Smooth muscle cell (in vitro differentiated cells): ENCODE measurements around the gene FOXP1. TPM values are rescaled to one million over a fixed set of nuclear protein-coding genes. Genes with fewer than 3 reads are reported as not detected.

Experiments used
- DNase-seq: peaks from one replicate; lab custom pipeline; 2025; ENCODE audit not compliant: unreplicated experiment; lab: John Stamatoyannopoulos, UW
- H2AFZ ChIP-seq: fragments of 200-600 bp; sonication (generic); 2 replicates; pipeline ENCODE4 v1.6.0; 2016; ENCODE audit warnings: antibody characterized with exemption, low read depth, mild to moderate bottlenecking
- H3F3A ChIP-seq: fragments of 200-600 bp; sonication (generic); 2 replicates; pipeline ENCODE4 v1.6.0; 2017; ENCODE audit warnings: antibody characterized with exemption, low read depth
- H3K27ac ChIP-seq: fragments of 200-600 bp; sonication (generic); 2 replicates; pipeline ENCODE4 v1.5.1; 2016; ENCODE audit warnings: low read depth, mild to moderate bottlenecking
- H3K27me3 ChIP-seq: fragments of 200-600 bp; sonication (generic); 2 replicates; pipeline ENCODE4 v1.6.1; 2016; ENCODE audit warnings: low read depth, mild to moderate bottlenecking
- H3K36me3 ChIP-seq: fragments of 200-600 bp; sonication (generic); 2 replicates; pipeline ENCODE4 v1.5.1; 2016; ENCODE audit warnings: low read depth
- H3K4me1 ChIP-seq: fragments of 200-600 bp; sonication (generic); 2 replicates; pipeline ENCODE4 v1.5.1; 2016; ENCODE audit warnings: low read depth
- H3K4me2 ChIP-seq: fragments of 200-600 bp; sonication (generic); 2 replicates; pipeline ENCODE4 v1.6.0; 2016; ENCODE audit warnings: mild to moderate bottlenecking
- H3K4me3 ChIP-seq: fragments of 200-600 bp; sonication (generic); 2 replicates; pipeline ENCODE4 v1.5.1; 2016; ENCODE audit warnings: mild to moderate bottlenecking
- H3K79me2 ChIP-seq: fragments of 200-600 bp; sonication (generic); 2 replicates; pipeline ENCODE4 v1.6.0; 2016; ENCODE audit warnings: low read depth, mild to moderate bottlenecking
- H3K9ac ChIP-seq: fragments of 200-600 bp; sonication (generic); 2 replicates; pipeline ENCODE4 v1.6.0; 2016; ENCODE audit warnings: low read depth
- H3K9me3 ChIP-seq: fragments of 200-600 bp; sonication (generic); replicated peaks from 2 replicates; pipeline ENCODE4 v1.5.1; 2016; ENCODE audit warnings: low read depth
- H4K20me1 ChIP-seq: fragments of 200-600 bp; sonication (generic); 2 replicates; pipeline ENCODE4 v1.6.0; 2016; ENCODE audit warnings: low read depth
- WGBS: methylation state at CpG from one replicate; pipeline ENCODE4 v1.1.7; 2016; ENCODE audit warnings: low lambda C conversion rate; 5-methylcytosine and 5-hydroxymethylcytosine counted together
- polyA plus RNA-seq: library from polyadenylated mRNA; unstranded; fragments of >200 nt; fragmentation: Nextera tagmentation; extraction: Ambion mirVana; gene quantifications from 2 replicates; pipeline ENCODE4 v1.2.1, GENCODE V29; 2016
- total RNA-seq: library from RNA; depleted of rRNA; stranded (reverse); fragments of >200 nt; gene quantifications from 2 replicates; pipeline ENCODE4 v1.2.3, GENCODE V29; 2014
- TF ChIP-seq, protein P1 (sequence below): fragments of 200-600 bp; sonication (generic); IDR thresholded peaks from 2 replicates; pipeline ENCODE4 v1.5.1; 2017; ENCODE audit warnings: borderline replicate concordance, mild to moderate bottlenecking, antibody characterized with exemption; ENCODE audit not compliant: insufficient read depth, poor library complexity, severe bottlenecking

The FOXP1 gene
- total and polyA plus RNA-seq, 2 experiments from 2014 or later, result 40.9 to 68.0 TPM

- TF ChIP-seq, protein P1, sequence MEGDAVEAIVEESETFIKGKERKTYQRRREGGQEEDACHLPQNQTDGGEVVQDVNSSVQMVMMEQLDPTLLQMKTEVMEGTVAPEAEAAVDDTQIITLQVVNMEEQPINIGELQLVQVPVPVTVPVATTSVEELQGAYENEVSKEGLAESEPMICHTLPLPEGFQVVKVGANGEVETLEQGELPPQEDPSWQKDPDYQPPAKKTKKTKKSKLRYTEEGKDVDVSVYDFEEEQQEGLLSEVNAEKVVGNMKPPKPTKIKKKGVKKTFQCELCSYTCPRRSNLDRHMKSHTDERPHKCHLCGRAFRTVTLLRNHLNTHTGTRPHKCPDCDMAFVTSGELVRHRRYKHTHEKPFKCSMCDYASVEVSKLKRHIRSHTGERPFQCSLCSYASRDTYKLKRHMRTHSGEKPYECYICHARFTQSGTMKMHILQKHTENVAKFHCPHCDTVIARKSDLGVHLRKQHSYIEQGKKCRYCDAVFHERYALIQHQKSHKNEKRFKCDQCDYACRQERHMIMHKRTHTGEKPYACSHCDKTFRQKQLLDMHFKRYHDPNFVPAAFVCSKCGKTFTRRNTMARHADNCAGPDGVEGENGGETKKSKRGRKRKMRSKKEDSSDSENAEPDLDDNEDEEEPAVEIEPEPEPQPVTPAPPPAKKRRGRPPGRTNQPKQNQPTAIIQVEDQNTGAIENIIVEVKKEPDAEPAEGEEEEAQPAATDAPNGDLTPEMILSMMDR, result no peak
- Histone ChIP-seq H3K27me3 (no peaks in the 10 kb centered on the region), H3K4me2 (peak overlapping the region; percentile 64), H3F3A (no peaks in the 10 kb centered on the region), H4K20me1 (no peaks in the 10 kb centered on the region), H3K9me3 (no peaks in the 10 kb centered on the region), H2AFZ (no peak overlapping the region), H3K4me1 (peaks cover 13% of the 10 kb centered on the region), H3K27ac (peak overlapping the region; percentile 6), H3K79me2 (peaks cover 13% of the 10 kb centered on the region), H3K4me3 (no peak overlapping the region), H3K9ac (no peak overlapping the region), H3K36me3 (no peaks in the 10 kb centered on the region)
- DNase-seq, result no peak
- WGBS, result 48% methylated on average over 7 of the region's 7 CpGs
These were observed 198.5 kb downstream of the FOXP1 start for GRCh38 chr3:71384837-71385716.

DNA sequence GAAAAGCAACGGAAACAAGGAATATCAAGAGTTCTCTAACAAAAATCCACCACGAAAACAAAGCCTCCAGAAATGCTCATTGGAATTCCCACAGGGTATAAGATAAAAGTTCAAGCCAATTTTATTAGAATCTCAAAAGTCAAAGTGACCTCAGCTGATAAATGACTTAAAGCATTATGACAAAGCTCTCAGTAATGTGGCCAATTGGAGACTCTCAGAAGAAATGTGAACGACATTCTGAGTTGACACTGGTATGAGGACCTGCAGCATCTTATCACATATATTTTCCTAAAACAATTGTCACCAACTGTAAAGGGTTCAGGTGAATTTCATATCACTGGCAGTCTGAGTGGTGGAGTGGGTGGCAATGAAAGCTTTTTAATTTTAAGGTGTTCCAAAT lies 199.1 kb downstream of the FOXP1 start:
- Histone ChIP-seq H4K20me1 (no peaks in the 10 kb centered on the region), H3K4me3 (no peak overlapping the region), H2AFZ (no peak overlapping the region), H3K27ac (peak overlapping the region; percentile 48), H3K9me3 (no peaks in the 10 kb centered on the region), H3K4me1 (peaks cover 9% of the 10 kb centered on the region), H3K9ac (no peak overlapping the region), H3F3A (no peaks in the 10 kb centered on the region), H3K79me2 (peaks cover 13% of the 10 kb centered on the region), H3K4me2 (peak overlapping the region; percentile 64), H3K36me3 (no peaks in the 10 kb centered on the region), H3K27me3 (no peaks in the 10 kb centered on the region)
- TF ChIP-seq, protein P1, result no peak
- no peak for DNase-seq
- 11% methylated on average over 3 of the region's 3 CpGs for WGBS

DNA sequence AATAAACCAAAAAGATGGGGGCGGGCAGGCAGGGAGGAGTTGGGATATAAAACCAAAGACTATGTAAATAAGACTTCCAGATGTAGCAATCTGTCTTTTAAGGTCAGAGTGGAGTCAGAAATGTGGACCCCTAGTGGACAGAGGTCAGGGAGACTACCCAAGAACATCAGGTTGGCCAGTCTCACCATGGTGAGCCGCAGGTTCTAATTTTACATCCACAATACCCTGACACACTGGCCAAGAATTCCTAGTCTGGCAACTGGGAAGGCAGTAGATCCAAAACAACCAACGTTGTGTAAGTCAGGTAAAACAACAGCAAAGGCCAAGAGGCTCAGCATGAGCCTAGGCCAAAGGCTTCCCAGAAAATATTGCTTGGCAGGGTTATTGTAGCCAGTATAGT lies 203.4 kb downstream of the FOXP1 start:
- 89% methylated on average over 3 of the region's 3 CpGs for WGBS
- DNase-seq, result no peak
- H3K9me3 ChIP-seq, result no peaks in the 10 kb centered on the region
- peaks cover 9% of the 10 kb centered on the region for H3K4me1 ChIP-seq
- no peaks in the 10 kb centered on the region for H3F3A ChIP-seq
- H4K20me1 ChIP-seq, result no peaks in the 10 kb centered on the region
- no peak overlapping the region for H3K4me3 ChIP-seq
- TF ChIP-seq, protein P1, result no peak
- H3K79me2 ChIP-seq, result peaks cover 8% of the 10 kb centered on the region
- H3K9ac ChIP-seq, result no peak overlapping the region
- H3K27me3 ChIP-seq, result no peaks in the 10 kb centered on the region
- no peak overlapping the region for H2AFZ ChIP-seq
- no peak overlapping the region for H3K4me2 ChIP-seq
- H3K27ac ChIP-seq, result no peak overlapping the region
- H3K36me3 ChIP-seq, result no peaks in the 10 kb centered on the region

DNA sequence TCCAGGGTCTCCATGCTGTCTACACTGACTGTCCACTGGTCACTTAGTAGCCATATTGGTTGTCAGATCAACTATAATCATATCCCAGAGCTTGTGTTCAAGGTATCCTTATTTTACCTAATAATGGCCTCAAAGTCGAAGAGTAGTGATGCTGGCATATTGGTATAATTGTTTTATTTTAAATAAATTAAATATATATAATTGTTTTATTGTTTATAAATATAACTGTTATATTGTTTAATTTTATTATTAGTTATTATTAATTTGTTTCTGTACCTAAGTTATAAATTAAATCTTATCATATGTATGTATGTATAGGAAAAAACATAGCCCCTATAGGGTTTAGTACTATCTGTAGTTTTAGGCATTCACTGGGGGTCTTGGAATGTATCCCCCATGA lies 205.0 kb downstream of the FOXP1 start:
- H3K4me3 ChIP-seq, result no peak overlapping the region
- H3K9ac ChIP-seq, result no peak overlapping the region
- H2AFZ ChIP-seq, result no peak overlapping the region
- H3K4me2 ChIP-seq, result no peak overlapping the region
- H3K36me3 ChIP-seq, result no peaks in the 10 kb centered on the region
- H3K27me3 ChIP-seq, result no peaks in the 10 kb centered on the region
- peaks cover 8% of the 10 kb centered on the region for H3K79me2 ChIP-seq
- H3K4me1 ChIP-seq, result no peaks in the 10 kb centered on the region
- DNase-seq, result no peak
- H4K20me1 ChIP-seq, result no peaks in the 10 kb centered on the region
- H3K27ac ChIP-seq, result no peak overlapping the region
- no peaks in the 10 kb centered on the region for H3F3A ChIP-seq
- TF ChIP-seq, protein P1, result no peak
- 95% methylated on average over 1 of the region's 1 CpG for WGBS
- H3K9me3 ChIP-seq, result no peaks in the 10 kb centered on the region
